ENCODE results near the gene CDKAL1. TPM values are rescaled to one million over a fixed set of nuclear protein-coding genes. Genes with fewer than 3 reads are reported as not detected.

Gene CDKAL1
- total and polyA plus RNA-seq, 10 of the 15 experiments (the other 5 are each of a cell fraction or from before 2014, with no cell fraction given): 10.7 to 26.9 (median 17.3) TPM

DNA sequence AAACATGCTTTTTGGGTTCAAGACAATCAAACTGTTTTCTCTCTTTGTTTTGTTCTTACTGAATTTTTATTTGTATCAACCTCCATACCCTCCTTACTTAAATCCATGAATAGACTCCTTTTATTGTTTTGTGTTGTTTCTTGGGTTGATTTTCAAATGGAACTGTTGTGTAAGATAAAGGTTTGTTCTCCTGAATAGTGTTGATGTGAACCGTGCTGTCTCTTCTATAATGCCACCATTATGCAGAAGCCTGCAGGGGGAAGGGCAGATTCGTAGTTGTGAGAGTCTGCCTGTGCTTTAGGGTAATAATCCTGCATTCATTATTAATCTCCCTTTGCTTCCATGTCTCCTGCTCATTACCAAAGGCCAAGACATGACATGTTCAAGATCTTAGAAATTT lies 105.9 kb downstream of the CDKAL1 start:
- ChIA-PET RAD21 (ENCODE audit: unreplicated experiment) (no interaction called here), POLR2A (no interaction called here), SMC1A (ENCODE audit: uncharacterized antibody, unreplicated experiment) (no interaction called here), CTCF (no interaction called here)
- Histone ChIP-seq H4K20me1 (ENCODE audit: control insufficient read depth, insufficient read depth) (no peaks in the 10 kb centered on the region), H3K4me1 (ENCODE audit: control insufficient read depth, insufficient read depth, low read length) (no peaks in the 10 kb centered on the region), H3K27ac (ENCODE audit: control insufficient read depth, insufficient read depth) (no peak overlapping the region), H3K27me3 (replicated peaks in 1 of 2; ENCODE audit: control insufficient read depth in 2 of 2, insufficient read depth in 2 of 2, low read length in 1 of 2) (no peaks in the 10 kb centered on the region), H3K4me3 (no peak overlapping the region), H2AFZ (ENCODE audit: control insufficient read depth, low read depth, low read length) (no peak overlapping the region), H3K36me3 (ENCODE audit: control insufficient read depth in 2 of 2, insufficient read depth in 2 of 2, low read length in 1 of 2) (peaks cover 0 to 3% of the 10 kb centered on the region in 2 experiments; a peak in 2 of 4 replicates), H3K9ac (ENCODE audit: control insufficient read depth, insufficient read depth, low read length) (no peak overlapping the region), H3K4me2 (ENCODE audit: control insufficient read depth, insufficient read depth) (no peak overlapping the region), H3K9me3 (replicated peaks; ENCODE audit: control insufficient read depth, insufficient read depth, low read length) (no peaks in the 10 kb centered on the region), H3K79me2 (ENCODE audit: control insufficient read depth, insufficient read depth, low read length) (no peaks in the 10 kb centered on the region)
- in situ Hi-C loops (cut with MboI): no loop called here
- no peak for ATAC-seq
- 100% methylated on average over 2 of the region's 2 CpGs for WGBS (ENCODE audit: insufficient coverage, insufficient replicate concordance, low lambda C conversion rate, missing lambda C conversion rate)
- FAIRE-seq: no peak
- DNase-seq (ENCODE audit: low read depth, low spot score): no peak
- BruUV-seq (replicated peaks): no TSS peak
- intact Hi-C loops (cut with micrococcal nuclease; ENCODE audit: unreplicated experiment): no loop called here
- TF ChIP-seq ZNF207 (IDR thresholded peaks at IDR 0.05; ENCODE audit: borderline replicate concordance) (no peak), WRNIP1 (IDR thresholded peaks at IDR 0.05; ENCODE audit: borderline replicate concordance, low read depth, low read length) (no peak), GABPA (IDR thresholded peaks at IDR 0.05; ENCODE audit: low read depth) (no peak), BMI1 (IDR thresholded peaks at IDR 0.05; ENCODE audit: borderline replicate concordance) (no peak), MYB (IDR thresholded peaks at IDR 0.05; ENCODE audit: borderline replicate concordance, low read depth, low read length) (no peak), SREBF2 (IDR thresholded peaks at IDR 0.05; ENCODE audit: low read length) (no peak), ZSCAN29 (IDR thresholded peaks at IDR 0.05) (no peak), STAT1 (conservative IDR thresholded peaks at IDR 0.05) (no peak), JUND (IDR thresholded peaks at IDR 0.05; ENCODE audit: low read depth, low read length) (no peak), HDAC2 (IDR thresholded peaks at IDR 0.05) (no peak), MEF2A (IDR thresholded peaks at IDR 0.05; ENCODE audit: insufficient read depth, low read depth, low read length) (no peak), SP1 (IDR thresholded peaks at IDR 0.05; ENCODE audit: low read depth, low read length) (no peak)
- TF ChIP-seq, protein P1, sequence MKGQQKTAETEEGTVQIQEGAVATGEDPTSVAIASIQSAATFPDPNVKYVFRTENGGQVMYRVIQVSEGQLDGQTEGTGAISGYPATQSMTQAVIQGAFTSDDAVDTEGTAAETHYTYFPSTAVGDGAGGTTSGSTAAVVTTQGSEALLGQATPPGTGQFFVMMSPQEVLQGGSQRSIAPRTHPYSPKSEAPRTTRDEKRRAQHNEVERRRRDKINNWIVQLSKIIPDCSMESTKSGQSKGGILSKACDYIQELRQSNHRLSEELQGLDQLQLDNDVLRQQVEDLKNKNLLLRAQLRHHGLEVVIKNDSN (IDR thresholded peaks at IDR 0.05; ENCODE audit: borderline replicate concordance, extremely low read length, insufficient read depth, low read depth, low read length): no peak
- TF ChIP-seq, protein P2, sequence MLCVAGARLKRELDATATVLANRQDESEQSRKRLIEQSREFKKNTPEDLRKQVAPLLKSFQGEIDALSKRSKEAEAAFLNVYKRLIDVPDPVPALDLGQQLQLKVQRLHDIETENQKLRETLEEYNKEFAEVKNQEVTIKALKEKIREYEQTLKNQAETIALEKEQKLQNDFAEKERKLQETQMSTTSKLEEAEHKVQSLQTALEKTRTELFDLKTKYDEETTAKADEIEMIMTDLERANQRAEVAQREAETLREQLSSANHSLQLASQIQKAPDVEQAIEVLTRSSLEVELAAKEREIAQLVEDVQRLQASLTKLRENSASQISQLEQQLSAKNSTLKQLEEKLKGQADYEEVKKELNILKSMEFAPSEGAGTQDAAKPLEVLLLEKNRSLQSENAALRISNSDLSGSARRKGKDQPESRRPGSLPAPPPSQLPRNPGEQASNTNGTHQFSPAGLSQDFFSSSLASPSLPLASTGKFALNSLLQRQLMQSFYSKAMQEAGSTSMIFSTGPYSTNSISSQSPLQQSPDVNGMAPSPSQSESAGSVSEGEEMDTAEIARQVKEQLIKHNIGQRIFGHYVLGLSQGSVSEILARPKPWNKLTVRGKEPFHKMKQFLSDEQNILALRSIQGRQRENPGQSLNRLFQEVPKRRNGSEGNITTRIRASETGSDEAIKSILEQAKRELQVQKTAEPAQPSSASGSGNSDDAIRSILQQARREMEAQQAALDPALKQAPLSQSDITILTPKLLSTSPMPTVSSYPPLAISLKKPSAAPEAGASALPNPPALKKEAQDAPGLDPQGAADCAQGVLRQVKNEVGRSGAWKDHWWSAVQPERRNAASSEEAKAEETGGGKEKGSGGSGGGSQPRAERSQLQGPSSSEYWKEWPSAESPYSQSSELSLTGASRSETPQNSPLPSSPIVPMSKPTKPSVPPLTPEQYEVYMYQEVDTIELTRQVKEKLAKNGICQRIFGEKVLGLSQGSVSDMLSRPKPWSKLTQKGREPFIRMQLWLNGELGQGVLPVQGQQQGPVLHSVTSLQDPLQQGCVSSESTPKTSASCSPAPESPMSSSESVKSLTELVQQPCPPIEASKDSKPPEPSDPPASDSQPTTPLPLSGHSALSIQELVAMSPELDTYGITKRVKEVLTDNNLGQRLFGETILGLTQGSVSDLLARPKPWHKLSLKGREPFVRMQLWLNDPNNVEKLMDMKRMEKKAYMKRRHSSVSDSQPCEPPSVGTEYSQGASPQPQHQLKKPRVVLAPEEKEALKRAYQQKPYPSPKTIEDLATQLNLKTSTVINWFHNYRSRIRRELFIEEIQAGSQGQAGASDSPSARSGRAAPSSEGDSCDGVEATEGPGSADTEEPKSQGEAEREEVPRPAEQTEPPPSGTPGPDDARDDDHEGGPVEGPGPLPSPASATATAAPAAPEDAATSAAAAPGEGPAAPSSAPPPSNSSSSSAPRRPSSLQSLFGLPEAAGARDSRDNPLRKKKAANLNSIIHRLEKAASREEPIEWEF (IDR thresholded peaks at IDR 0.05; ENCODE audit: insufficient replicate concordance, low read depth, low read length): no peak
- TF ChIP-seq, protein P3, sequence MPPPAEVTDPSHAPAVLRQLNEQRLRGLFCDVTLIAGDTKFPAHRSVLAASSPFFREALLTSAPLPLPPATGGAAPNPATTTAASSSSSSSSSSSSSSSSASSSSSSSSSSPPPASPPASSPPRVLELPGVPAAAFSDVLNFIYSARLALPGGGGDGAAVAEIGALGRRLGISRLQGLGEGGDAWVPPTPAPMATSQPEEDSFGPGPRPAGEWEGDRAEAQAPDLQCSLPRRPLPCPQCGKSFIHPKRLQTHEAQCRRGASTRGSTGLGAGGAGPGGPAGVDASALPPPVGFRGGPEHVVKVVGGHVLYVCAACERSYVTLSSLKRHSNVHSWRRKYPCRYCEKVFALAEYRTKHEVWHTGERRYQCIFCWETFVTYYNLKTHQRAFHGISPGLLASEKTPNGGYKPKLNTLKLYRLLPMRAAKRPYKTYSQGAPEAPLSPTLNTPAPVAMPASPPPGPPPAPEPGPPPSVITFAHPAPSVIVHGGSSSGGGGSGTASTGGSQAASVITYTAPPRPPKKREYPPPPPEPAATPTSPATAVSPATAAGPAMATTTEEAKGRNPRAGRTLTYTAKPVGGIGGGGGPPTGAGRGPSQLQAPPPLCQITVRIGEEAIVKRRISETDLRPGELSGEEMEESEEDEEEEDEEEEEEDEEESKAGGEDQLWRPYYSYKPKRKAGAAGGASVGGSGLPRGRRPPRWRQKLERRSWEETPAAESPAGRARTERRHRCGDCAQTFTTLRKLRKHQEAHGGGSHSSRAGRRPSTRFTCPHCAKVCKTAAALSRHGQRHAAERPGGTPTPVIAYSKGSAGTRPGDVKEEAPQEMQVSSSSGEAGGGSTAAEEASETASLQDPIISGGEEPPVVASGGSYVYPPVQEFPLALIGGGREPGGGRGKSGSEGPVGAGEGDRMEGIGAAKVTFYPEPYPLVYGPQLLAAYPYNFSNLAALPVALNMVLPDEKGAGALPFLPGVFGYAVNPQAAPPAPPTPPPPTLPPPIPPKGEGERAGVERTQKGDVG (CRISPR knock-in tag; IDR thresholded peaks at IDR 0.05): no peak
